CD14-positive monocyte (primary cell): ENCODE measurements around the gene MINK1. TPM values are rescaled to one million over a fixed set of nuclear protein-coding genes. Genes with fewer than 3 reads are reported as not detected.

Experiments used
- DNase-seq, 3 donors: peaks; one replicate each; pipeline ENCODE4 v3.0.0-alpha.2; 2011 to 2022
- H2AFZ ChIP-seq: 2 replicates; pipeline ENCODE4 v1.6.0; 2012; ENCODE audit warnings: mild to moderate bottlenecking, low read depth, low read length, inconsistent platforms; ENCODE audit not compliant: insufficient read depth, poor library complexity, severe bottlenecking
- H3K27ac ChIP-seq, 2 donors: 1 replicate in 1 of 2; 2 replicates in 1 of 2; pipeline ENCODE4 v1.5.1; 2012 to 2013; ENCODE audit warnings: low read length in 2 of 2, control low read depth in 1 of 2, inconsistent platforms in 1 of 2, low read depth in 1 of 2, mild to moderate bottlenecking in 1 of 2
- H3K27me3 ChIP-seq, 2 donors: one replicate each; pipeline versions ENCODE4 v1.6.0 to v1.6.1; 2011 to 2013; ENCODE audit warnings: low read length in 2 of 2; ENCODE audit not compliant: control insufficient read depth in 2 of 2, insufficient read depth in 2 of 2
- H3K36me3 ChIP-seq, 2 donors: replicated peaks in 1 of 2; 1 replicate in 1 of 2; 2 replicates in 1 of 2; pipeline versions ENCODE4 v1.5.1 to v1.6.1; 2012 to 2013; ENCODE audit warnings: low read length in 2 of 2, control low read depth in 1 of 2, inconsistent platforms in 1 of 2, mild to moderate bottlenecking in 1 of 2; ENCODE audit not compliant: insufficient read depth in 2 of 2, control insufficient read depth in 1 of 2
- H3K4me1 ChIP-seq, 2 donors: 1 replicate in 1 of 2; 2 replicates in 1 of 2; pipeline versions ENCODE4 v1.5.1 to v1.6.1; 2012 to 2013; ENCODE audit warnings: low read length in 2 of 2, control low read depth in 1 of 2, inconsistent platforms in 1 of 2, mild to moderate bottlenecking in 1 of 2, moderate library complexity in 1 of 2; ENCODE audit not compliant: insufficient read depth in 2 of 2, control insufficient read depth in 1 of 2
- H3K4me2 ChIP-seq: replicated peaks from 2 replicates; pipeline ENCODE3; 2012; ENCODE audit warnings: low read length, moderate library complexity, mild to moderate bottlenecking; ENCODE audit not compliant: poor library complexity, severe bottlenecking; ENCODE audit errors: extremely low read depth
- H3K4me3 ChIP-seq, 3 experiments: fragments of 200-600 bp in 1 of 3; sonication (generic) in 1 of 3; replicated peaks in 1 of 3; 1 replicate in 2 of 3; 2 replicates in 1 of 3; pipeline ENCODE4 v1.5.1; 2011 to 2013; ENCODE audit warnings: low read length in 3 of 3, mild to moderate bottlenecking in 3 of 3, control low read depth in 2 of 3, low read depth in 2 of 3, inconsistent platforms in 1 of 3, moderate library complexity in 1 of 3
- H3K79me2 ChIP-seq: 2 replicates; pipeline ENCODE4 v1.6.0; 2012; ENCODE audit warnings: mild to moderate bottlenecking, control low read depth, inconsistent platforms, low read length, moderate library complexity; ENCODE audit not compliant: insufficient read depth
- H3K9ac ChIP-seq: 2 replicates; pipeline ENCODE4 v1.6.0; 2017; ENCODE audit warnings: low read length, mild to moderate bottlenecking; ENCODE audit not compliant: insufficient read depth, poor library complexity, severe bottlenecking
- H3K9me3 ChIP-seq, 2 donors: replicated peaks in 1 of 2; 1 replicate in 1 of 2; 2 replicates in 1 of 2; pipeline versions ENCODE4 v1.5.1 to v1.6.1; 2012 to 2013; ENCODE audit warnings: low read length in 2 of 2, control low read depth in 1 of 2; ENCODE audit not compliant: control insufficient read depth in 1 of 2, insufficient read depth in 1 of 2
- H4K20me1 ChIP-seq: 2 replicates; pipeline ENCODE4 v1.6.0; 2012; ENCODE audit warnings: mild to moderate bottlenecking, low read length, control low read depth, moderate library complexity; ENCODE audit not compliant: insufficient read depth
- H3K27ac Mint-ChIP-seq, 7 donors: one replicate each; pipeline ENCODE4 v1.8.0; 2020; ENCODE audit warnings: mild to moderate bottlenecking in 7 of 7, mixed read lengths in 7 of 7, moderate library complexity in 6 of 7, inconsistent platforms in 2 of 7
- H3K27me3 Mint-ChIP-seq, 3 donors: one replicate each; pipeline ENCODE4 v1.8.0; 2021 to 2022; ENCODE audit warnings: low read depth in 3 of 3, mild to moderate bottlenecking in 3 of 3, mixed read lengths in 3 of 3, moderate library complexity in 3 of 3, inconsistent platforms in 1 of 3
- H3K36me3 Mint-ChIP-seq, 2 donors: one replicate each; pipeline ENCODE4 v1.8.0; 2020; ENCODE audit warnings: mixed read lengths in 2 of 2, inconsistent platforms in 1 of 2, mild to moderate bottlenecking in 1 of 2
- H3K4me1 Mint-ChIP-seq: one replicate; pipeline ENCODE4 v1.8.0; 2020; ENCODE audit warnings: mild to moderate bottlenecking, mixed read lengths
- H3K4me3 Mint-ChIP-seq, 2 donors: one replicate each; pipeline ENCODE4 v1.8.0; 2020; ENCODE audit warnings: mild to moderate bottlenecking in 2 of 2, mixed read lengths in 2 of 2, moderate library complexity in 1 of 2
- H3K9me3 Mint-ChIP-seq, 7 donors: one replicate each; pipeline ENCODE4 v1.8.0; 2020 to 2022; ENCODE audit warnings: mixed read lengths in 7 of 7, mild to moderate bottlenecking in 6 of 7, moderate library complexity in 6 of 7, inconsistent platforms in 2 of 7
- CTCF ChIP-seq: fragments of 200-600 bp; IDR thresholded peaks from one replicate; pipeline ENCODE4 v1.8.0; 2022; ENCODE audit warnings: antibody characterized with exemption, mild to moderate bottlenecking
- WGBS: methylation state at CpG from one replicate; pipeline ENCODE4 v1.1.5; 2013; ENCODE audit warnings: missing lambda C conversion rate; ENCODE audit not compliant: insufficient coverage; 5-methylcytosine and 5-hydroxymethylcytosine counted together
- intact Hi-C, 2 donors: fragments of 100-400 bp; cut with micrococcal nuclease; formaldehyde crosslinking; loops; one replicate each; pipeline versions ENCODE4 v1.15.0 to v1.15.1; 2023
- polyA plus RNA-seq, 3 donors: library from polyadenylated mRNA; depleted of rRNA in 1 of 3; unstranded in 2 of 3; stranded (reverse) in 1 of 3; fragments of 300-500 nt in 2 of 3; fragments of >200 nt in 1 of 3; fragmentation: Illumina TruSeq in 2 of 3; gene quantifications; 1 replicate in 2 of 3; 2 replicates in 1 of 3; pipeline ENCODE4 v1.2.3, GENCODE V29; 2012 to 2021

The MINK1 gene
- polyA plus RNA-seq, 3 donors: 3.2 to 159 (median 7.2) TPM

GRCh38 chr17:4934173-4934979 lies 101.2 kb downstream of the MINK1 start:
- H3K9ac ChIP-seq: no peak overlapping the region
- DNase-seq: peak; percentile 39 to 76 (median 62)
- peak overlapping the region in 1 of 3 experiments; percentile 31 for H3K4me3 ChIP-seq
- H3K4me3 Mint-ChIP-seq: peak overlapping the region; percentile 41 to 77
- intact Hi-C loops: no loop called here
- H3K9me3 Mint-ChIP-seq: no peaks in the 10 kb centered on the region
- H3K79me2 ChIP-seq: peaks cover 21% of the 10 kb centered on the region
- H3K27me3 Mint-ChIP-seq: peaks cover 7 to 14% (median 8%) of the 10 kb centered on the region in 3 donors
- H4K20me1 ChIP-seq: peaks cover 23% of the 10 kb centered on the region
- H3K27ac Mint-ChIP-seq: peak overlapping the region in 5 of 7 donors; percentile 11 to 81 (median 56)
- H2AFZ ChIP-seq: peak overlapping the region; percentile 51
- peaks cover 20 to 23% of the 10 kb centered on the region in 2 donors for H3K36me3 ChIP-seq
- peaks cover 43 to 46% of the 10 kb centered on the region in 2 donors for H3K4me1 ChIP-seq
- peak overlapping the region; percentile 55 for H3K4me2 ChIP-seq
- H3K9me3 ChIP-seq: no peaks in the 10 kb centered on the region
- no peak overlapping the region for H3K27ac ChIP-seq
- H3K4me1 Mint-ChIP-seq: peaks cover 52% of the 10 kb centered on the region
- 10% methylated on average over 10 of the region's 14 CpGs for WGBS
- H3K36me3 Mint-ChIP-seq: peaks cover 40% of the 10 kb centered on the region in 2 donors
- TF ChIP-seq CTCF: peak; percentile 20
- no peaks in the 10 kb centered on the region for H3K27me3 ChIP-seq

GRCh38 chr17:4935650-4936049 lies 102.5 kb downstream of the MINK1 start:
- peaks cover 37% of the 10 kb centered on the region in 2 donors for H3K36me3 Mint-ChIP-seq
- H3K4me3 Mint-ChIP-seq: no peak overlapping the region
- no peak for TF ChIP-seq CTCF
- no peaks in the 10 kb centered on the region for H3K9me3 Mint-ChIP-seq
- H2AFZ ChIP-seq: no peak overlapping the region
- intact Hi-C loops: loop anchor here in 1 of 2 donors (5.0 kb wide), 1 partner anchor 42 kb away; no protein-coding TSS in a partner anchor
- no peak overlapping the region for H3K9ac ChIP-seq
- peaks cover 44 to 50% of the 10 kb centered on the region in 2 donors for H3K4me1 ChIP-seq
- H3K4me1 Mint-ChIP-seq: peaks cover 52% of the 10 kb centered on the region
- peaks cover 28% of the 10 kb centered on the region for H3K79me2 ChIP-seq
- H3K27me3 Mint-ChIP-seq: peaks cover 7 to 14% (median 8%) of the 10 kb centered on the region in 3 donors
- peaks cover 25% of the 10 kb centered on the region for H4K20me1 ChIP-seq
- H3K27ac Mint-ChIP-seq: peak overlapping the region in 1 of 7 donors; percentile 80
- H3K36me3 ChIP-seq: peaks cover 20 to 23% of the 10 kb centered on the region in 2 donors
- no peak overlapping the region for H3K4me2 ChIP-seq
- H3K27me3 ChIP-seq: no peaks in the 10 kb centered on the region
- no peak overlapping the region for H3K4me3 ChIP-seq
- no peaks in the 10 kb centered on the region for H3K9me3 ChIP-seq
- DNase-seq: no peak
- H3K27ac ChIP-seq: no peak overlapping the region
